IMR-90 (cell line): ENCODE results near the gene ATP11A. TPM values are rescaled to one million over a fixed set of nuclear protein-coding genes. Genes with fewer than 3 reads are reported as not detected.

Experiments
- ATAC-seq: fragments of 200-7000 bp; cut with Tn5 transposase; 2 replicates; pipeline ENCODE4 v1.9.1; 2020; ENCODE audit warnings: low read depth, mild to moderate bottlenecking, moderate library complexity
- BruUV-seq: library from RNA; stranded (reverse); fragments of 400-500 nt; replicated peaks from 2 replicates; lab custom pipeline; 2021; lab: Mats Ljungman, UMichigan
- CTCF ChIA-PET: fragments of 300-600 bp; formaldehyde crosslinking; extraction: SDS; loops from one replicate; lab custom pipeline; 2021; ENCODE audit warnings: antibody characterized with exemption; lab: Yijun Ruan, JAX
- POLR2A ChIA-PET: fragments of 300-600 bp; sonication (Branson Sonifier 250); formaldehyde crosslinking; loops from one replicate; lab custom pipeline; 2022; ENCODE audit warnings: antibody characterized with exemption; ENCODE audit not compliant: unreplicated experiment; lab: Charles Lee
- DNase-seq: peaks from one replicate; pipeline ENCODE4 v3.0.0; 2013
- H2AFZ ChIP-seq: replicated peaks from 2 replicates; pipeline ENCODE3; 2013; ENCODE audit warnings: low read length, mild to moderate bottlenecking; ENCODE audit not compliant: poor library complexity
- H2AK5ac ChIP-seq: 2 replicates; pipeline ENCODE4 v1.6.1; 2013; ENCODE audit warnings: low read depth, low read length, inconsistent platforms
- H2AK9ac ChIP-seq: replicated peaks from 2 replicates; pipeline ENCODE3; 2013; ENCODE audit warnings: mild to moderate bottlenecking, low read depth, low read length, moderate library complexity; ENCODE audit not compliant: poor library complexity
- H2BK120ac ChIP-seq: 2 replicates; pipeline ENCODE4 v1.6.1; 2013; ENCODE audit warnings: low read depth, low read length, inconsistent platforms
- H2BK15ac ChIP-seq: 3 replicates; pipeline ENCODE4 v1.6.1; 2013; ENCODE audit warnings: low read depth, low read length, inconsistent platforms
- H2BK20ac ChIP-seq: 2 replicates; pipeline ENCODE4 v1.6.1; 2013; ENCODE audit warnings: low read depth, mild to moderate bottlenecking, inconsistent platforms, low read length, moderate library complexity
- H2BK5ac ChIP-seq: 2 replicates; pipeline ENCODE4 v1.6.1; 2013; ENCODE audit warnings: mild to moderate bottlenecking, low read depth, low read length, inconsistent platforms; ENCODE audit not compliant: poor library complexity, severe bottlenecking
- H3K14ac ChIP-seq: replicated peaks from 2 replicates; pipeline ENCODE4 v1.6.1; 2013; ENCODE audit warnings: low read depth, low read length, inconsistent platforms
- H3K18ac ChIP-seq: 2 replicates; pipeline ENCODE4 v1.6.1; 2013; ENCODE audit warnings: low read depth, low read length, control low read depth
- H3K23ac ChIP-seq: 2 replicates; pipeline ENCODE4 v1.6.1; 2013; ENCODE audit warnings: low read depth, low read length, inconsistent platforms
- H3K27ac ChIP-seq: 2 replicates; pipeline ENCODE4 v1.5.1; 2013; ENCODE audit warnings: mild to moderate bottlenecking, control low read depth, low read length; ENCODE audit not compliant: insufficient read depth
- H3K27me3 ChIP-seq: 2 replicates; pipeline ENCODE4 v1.6.1; 2013; ENCODE audit warnings: low read length; ENCODE audit not compliant: control insufficient read depth, insufficient read depth
- H3K36me3 ChIP-seq: 2 replicates; pipeline ENCODE4 v1.6.1; 2013; ENCODE audit warnings: low read length, mixed read lengths; ENCODE audit not compliant: control insufficient read depth, insufficient read depth
- H3K4ac ChIP-seq: 2 replicates; pipeline ENCODE4 v1.6.1; 2013; ENCODE audit warnings: low read depth, low read length, inconsistent platforms
- H3K4me1 ChIP-seq: 2 replicates; pipeline ENCODE4 v1.6.1; 2013; ENCODE audit warnings: low read length, mixed read lengths; ENCODE audit not compliant: control insufficient read depth, insufficient read depth
- H3K4me2 ChIP-seq: 2 replicates; pipeline ENCODE4 v1.6.1; 2013; ENCODE audit warnings: low read depth, mild to moderate bottlenecking, control low read depth, low read length, moderate library complexity
- H3K4me3 ChIP-seq: 2 replicates; pipeline ENCODE4 v1.5.1; 2013; ENCODE audit warnings: low read depth, mild to moderate bottlenecking, control low read depth, low read length, moderate library complexity; ENCODE audit not compliant: insufficient read depth
- H3K56ac ChIP-seq: 2 replicates; pipeline ENCODE4 v1.6.1; 2013; ENCODE audit warnings: low read length, inconsistent platforms; ENCODE audit not compliant: insufficient read depth; ENCODE audit errors: extremely low read depth
- H3K79me1 ChIP-seq, 2 experiments: 2 replicates each; pipeline ENCODE4 v1.6.1; 2013; ENCODE audit warnings: low read length in 2 of 2, inconsistent platforms in 1 of 2, low read depth in 1 of 2
- H3K9ac ChIP-seq: 2 replicates; pipeline ENCODE4 v1.6.1; 2013; ENCODE audit warnings: low read depth, low read length, control low read depth
- H3K9me1 ChIP-seq: 2 replicates; pipeline ENCODE4 v1.6.1; 2013; ENCODE audit warnings: low read length, inconsistent platforms; ENCODE audit not compliant: insufficient read depth
- H3K9me3 ChIP-seq: 2 replicates; pipeline ENCODE4 v1.6.1; 2013; ENCODE audit warnings: low read length; ENCODE audit not compliant: control insufficient read depth, insufficient read depth
- H4K20me1 ChIP-seq: 2 replicates; pipeline ENCODE4 v1.6.1; 2013; ENCODE audit warnings: low read length, inconsistent platforms; ENCODE audit not compliant: insufficient read depth
- H4K5ac ChIP-seq: 2 replicates; pipeline ENCODE4 v1.6.1; 2013; ENCODE audit warnings: mild to moderate bottlenecking, low read depth, low read length, control low read depth
- H4K8ac ChIP-seq, 2 experiments: 2 replicates each; pipeline ENCODE4 v1.6.1; 2013; ENCODE audit warnings: low read depth in 2 of 2, low read length in 2 of 2, control low read depth in 1 of 2, inconsistent platforms in 1 of 2
- H4K91ac ChIP-seq: 2 replicates; pipeline ENCODE4 v1.6.1; 2013; ENCODE audit warnings: low read depth, low read length, inconsistent platforms; ENCODE audit not compliant: insufficient read depth
- MXI1 ChIP-seq: IDR thresholded peaks from 2 replicates; pipeline ENCODE4 v1.6.1; 2012; ENCODE audit warnings: low read depth, mild to moderate bottlenecking, low read length, moderate library complexity, borderline replicate concordance
- WGBS, 2 experiments: methylation state at CpG; one replicate each; pipeline versions ENCODE4 v1.1.5 to v1.1.7; 2013; ENCODE audit warnings: missing lambda C conversion rate in 2 of 2; ENCODE audit not compliant: insufficient read length in 1 of 2; ENCODE audit errors: extremely low coverage in 2 of 2; 5-methylcytosine and 5-hydroxymethylcytosine counted together
- dilution Hi-C: fragments of 300-500 bp; cut with HindIII; formaldehyde crosslinking; loops from one replicate; pipeline ENCODE4 v1.14.3; 2018; ENCODE audit warnings: low sequenced_read_pairs; ENCODE audit not compliant: unreplicated experiment
- in situ Hi-C: fragments of 300-500 bp; cut with MboI; formaldehyde crosslinking; loops from 3 replicates; pipeline ENCODE4 v1.14.3; 2019; ENCODE audit warnings: low sequenced_read_pairs, inconsistent platforms, mixed read lengths
- intact Hi-C: fragments of 100-400 bp; cut with micrococcal nuclease; formaldehyde crosslinking; loops from 2 replicates; pipeline ENCODE4 v1.10.0; 2022
- polyA plus RNA-seq, 3 experiments: library from polyadenylated mRNA; depleted of rRNA; stranded (reverse); fragments of >200 nt; gene quantifications; 2 replicates each; pipeline ENCODE4 v1.2.3, GENCODE V29; 2012; ENCODE audit warnings: low replicate concordance in 1 of 3
- total RNA-seq: library from RNA; depleted of rRNA; stranded (reverse); fragments of >200 nt; gene quantifications from 2 replicates; pipeline ENCODE4 v1.2.3, GENCODE V29; 2012
- TF ChIP-seq, protein P1 (sequence below): fragments of 150-350 bp; IDR thresholded peaks from 2 replicates; pipeline ENCODE4 v1.6.1; 2016; ENCODE audit warnings: low read depth, mild to moderate bottlenecking, low read length, moderate library complexity, borderline replicate concordance

The ATP11A gene
- total and polyA plus RNA-seq, 2 of the 4 experiments (the other 2 are of a cell fraction), result 8.4 to 12.0 TPM

DNA sequence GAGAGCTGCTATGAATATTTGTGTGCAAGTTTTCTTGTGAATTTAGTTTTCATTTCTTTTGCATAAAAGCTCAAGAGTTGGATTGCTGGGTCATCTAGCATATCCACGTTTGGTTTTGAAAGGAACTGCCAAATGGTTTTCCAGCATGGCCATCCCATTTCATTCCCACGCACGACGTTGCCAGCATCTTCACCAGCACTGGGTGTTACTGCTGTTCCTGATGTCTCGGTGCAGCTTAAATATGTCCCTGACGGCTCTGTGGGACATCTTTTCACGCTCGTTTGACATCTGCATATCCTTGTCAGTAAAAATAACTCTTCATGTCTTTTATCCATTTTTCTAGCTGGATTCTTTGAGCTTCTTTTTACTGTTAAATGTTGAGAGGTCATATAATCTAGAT, 123.7 kb downstream of the ATP11A start:
- Histone ChIP-seq H4K5ac (no peak overlapping the region), H2BK15ac (no peak overlapping the region), H3K9ac (no peak overlapping the region), H2BK20ac (no peak overlapping the region), H3K14ac (no peak overlapping the region), H2AK5ac (no peak overlapping the region), H3K79me1 (no peaks in the 10 kb centered on the region), H3K9me3 (no peaks in the 10 kb centered on the region; the same call in 1 of the 2 replicates), H3K27ac (no peak overlapping the region), H3K23ac (no peak overlapping the region), H3K4me3 (no peak overlapping the region), H3K18ac (no peak overlapping the region), H4K91ac (no peak overlapping the region), H3K56ac (no peak overlapping the region), H4K20me1 (no peaks in the 10 kb centered on the region), H2BK5ac (no peak overlapping the region), H3K9me1 (peaks cover 9% of the 10 kb centered on the region), H3K4me1 (peaks cover 5% of the 10 kb centered on the region; the same call in 1 of the 2 replicates), H4K8ac (no peak overlapping the region), H2AFZ (no peak overlapping the region), H3K4ac (no peak overlapping the region), H3K4me2 (no peak overlapping the region), H3K36me3 (peaks cover 28% of the 10 kb centered on the region), H2AK9ac (no peak overlapping the region), H3K27me3 (no peaks in the 10 kb centered on the region), H2BK120ac (no peak overlapping the region)
- POLR2A ChIA-PET, result interaction anchor here (0.7 kb wide), 1 partner anchor 9 kb away, joined by 3 read pairs; no protein-coding TSS in a partner anchor
- WGBS, 2 experiments, result 94% methylated on average over 4 of the region's 8 CpGs; no CpG with 5 or more reads in 1 of the 2 experiments
- dilution Hi-C loops (no loop called here), in situ Hi-C loops (no loop called here), intact Hi-C loops (no loop called here)
- TF ChIP-seq, protein P1, sequence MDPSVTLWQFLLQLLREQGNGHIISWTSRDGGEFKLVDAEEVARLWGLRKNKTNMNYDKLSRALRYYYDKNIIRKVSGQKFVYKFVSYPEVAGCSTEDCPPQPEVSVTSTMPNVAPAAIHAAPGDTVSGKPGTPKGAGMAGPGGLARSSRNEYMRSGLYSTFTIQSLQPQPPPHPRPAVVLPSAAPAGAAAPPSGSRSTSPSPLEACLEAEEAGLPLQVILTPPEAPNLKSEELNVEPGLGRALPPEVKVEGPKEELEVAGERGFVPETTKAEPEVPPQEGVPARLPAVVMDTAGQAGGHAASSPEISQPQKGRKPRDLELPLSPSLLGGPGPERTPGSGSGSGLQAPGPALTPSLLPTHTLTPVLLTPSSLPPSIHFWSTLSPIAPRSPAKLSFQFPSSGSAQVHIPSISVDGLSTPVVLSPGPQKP, result no peak
- TF ChIP-seq MXI1, result no peak
- BruUV-seq, result no TSS peak
- no peak for DNase-seq
- ATAC-seq, result no peak
- CTCF ChIA-PET, result interaction anchor here (0.6 kb wide), 1 partner anchor 78 kb away, joined by 7 read pairs; no protein-coding TSS in a partner anchor
